GM18907 (cell line): ENCODE data around the gene ZNF280C.
"Not testable (repeated sequence)": the region's sequence is repeated elsewhere in the genome, so short reads cannot be mapped to it uniquely, and the experiment has no call there.

Experiments
- ATAC-seq: cut with Tn5 transposase; IDR thresholded peaks from one replicate; pipeline ENCODE4 v1.9.1; 2021; ENCODE audit warnings: mild to moderate bottlenecking, moderate library complexity; ENCODE audit not compliant: unreplicated experiment

ZNF280C gene, protein sequence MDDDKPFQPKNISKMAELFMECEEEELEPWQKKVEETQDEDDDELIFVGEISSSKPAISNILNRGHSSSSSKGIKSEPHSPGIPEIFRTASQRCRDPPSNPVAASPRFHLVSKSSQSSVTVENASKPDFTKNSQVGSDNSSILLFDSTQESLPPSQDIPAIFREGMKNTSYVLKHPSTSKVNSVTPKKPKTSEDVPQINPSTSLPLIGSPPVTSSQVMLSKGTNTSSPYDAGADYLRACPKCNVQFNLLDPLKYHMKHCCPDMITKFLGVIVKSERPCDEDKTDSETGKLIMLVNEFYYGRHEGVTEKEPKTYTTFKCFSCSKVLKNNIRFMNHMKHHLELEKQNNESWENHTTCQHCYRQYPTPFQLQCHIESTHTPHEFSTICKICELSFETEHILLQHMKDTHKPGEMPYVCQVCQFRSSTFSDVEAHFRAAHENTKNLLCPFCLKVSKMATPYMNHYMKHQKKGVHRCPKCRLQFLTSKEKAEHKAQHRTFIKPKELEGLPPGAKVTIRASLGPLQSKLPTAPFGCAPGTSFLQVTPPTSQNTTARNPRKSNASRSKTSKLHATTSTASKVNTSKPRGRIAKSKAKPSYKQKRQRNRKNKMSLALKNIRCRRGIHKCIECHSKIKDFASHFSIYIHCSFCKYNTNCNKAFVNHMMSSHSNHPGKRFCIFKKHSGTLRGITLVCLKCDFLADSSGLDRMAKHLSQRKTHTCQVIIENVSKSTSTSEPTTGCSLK

DNA sequence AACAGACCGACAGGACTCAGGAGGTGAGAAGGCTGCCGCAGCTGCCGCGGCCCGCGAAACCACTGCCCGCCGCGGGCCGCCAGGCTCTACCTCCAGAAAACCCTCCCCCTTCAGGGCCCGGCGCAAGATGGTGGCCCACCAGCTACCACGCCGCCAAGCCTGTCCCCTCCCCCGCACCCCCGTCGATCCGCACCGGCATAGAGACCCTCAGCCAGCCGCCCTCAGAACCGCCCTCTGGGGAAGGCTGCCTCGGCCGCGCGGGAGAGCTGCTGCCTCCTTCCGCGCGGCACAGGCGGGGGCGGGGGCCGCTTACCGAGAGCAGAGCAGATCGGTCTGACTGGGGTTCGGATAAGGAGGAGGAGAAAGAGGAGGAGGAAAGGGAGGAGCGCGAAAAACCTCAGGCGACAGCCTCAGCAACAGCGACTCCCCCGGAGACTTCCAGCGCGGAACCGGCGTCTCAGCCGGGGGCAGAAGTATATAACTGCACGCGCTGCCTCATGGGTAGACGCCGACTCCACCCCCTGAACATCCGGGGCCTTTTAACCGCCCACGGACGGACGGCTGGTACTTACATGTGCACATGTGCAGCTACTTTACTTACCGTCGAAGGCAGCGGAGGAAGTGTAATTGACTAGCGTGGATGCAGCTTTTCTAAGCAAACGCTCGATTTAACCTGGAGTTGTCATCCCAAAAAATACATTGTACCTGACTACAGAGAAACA is at the start of gene ZNF280C:
Gene ZNF280C (minus strand): TSS at position 451 of the 722 bp plus-strand sequence. CDS start 8,450 bp downstream, outside the sequence.
- peak; percentile 96 for ATAC-seq

DNA sequence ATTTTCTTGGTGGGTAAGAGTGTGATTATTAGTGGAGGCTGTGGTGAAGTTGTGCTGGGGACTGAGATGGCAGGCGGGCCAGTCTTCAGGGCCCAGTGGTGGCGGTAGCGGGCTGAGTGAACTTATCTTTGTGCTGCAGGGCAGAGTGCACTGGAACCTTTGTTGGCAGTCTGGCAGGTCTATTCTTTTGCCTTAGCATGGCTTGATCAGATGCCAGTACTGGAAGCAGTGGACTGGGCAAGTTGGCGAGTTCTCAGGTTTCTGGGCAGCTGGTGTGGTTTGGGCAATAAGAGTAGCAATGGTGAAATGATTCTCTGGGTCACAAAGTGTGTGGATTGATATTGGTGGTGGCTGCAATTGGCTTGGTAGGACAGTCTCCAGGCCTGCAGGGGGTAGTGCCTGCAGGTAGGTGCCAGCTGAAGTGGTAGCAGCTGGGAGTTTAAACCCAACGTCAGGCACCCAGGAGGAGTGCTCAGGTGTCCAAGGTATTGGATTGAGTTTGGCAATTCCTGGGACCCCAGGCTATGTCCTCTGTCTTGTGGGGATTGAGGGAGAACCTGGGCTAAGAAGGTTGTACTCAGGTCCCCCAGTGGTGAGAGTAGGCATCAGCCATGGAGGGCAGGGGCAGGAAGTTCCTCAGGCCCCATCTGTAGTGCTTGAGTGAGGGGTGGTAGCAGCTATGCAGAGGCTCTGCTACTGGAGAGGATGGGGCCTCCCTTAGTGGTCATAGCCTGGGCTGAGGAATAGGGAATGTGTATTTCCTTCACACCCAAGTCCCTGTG is 36.1 kb upstream of the ZNF280C start:
- no peak for ATAC-seq

DNA sequence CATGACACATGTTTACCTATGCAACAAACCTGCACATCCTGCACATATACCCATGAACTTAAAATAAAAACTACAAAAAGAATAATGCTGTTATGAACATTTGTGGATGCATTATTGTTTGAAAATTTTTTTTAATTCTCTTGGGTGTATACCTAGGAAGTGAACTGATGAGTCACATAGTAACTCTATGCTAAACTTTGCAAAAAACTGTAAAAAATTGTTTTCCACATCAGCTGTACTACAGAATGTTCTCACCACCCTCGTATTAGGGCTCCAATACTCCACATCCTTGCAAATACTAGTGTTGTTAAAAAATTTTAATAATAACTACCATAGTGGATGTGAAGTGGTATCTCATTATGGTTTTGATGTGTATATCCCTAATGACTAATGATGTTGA is 33.3 kb upstream of the ZNF280C start:
- ATAC-seq = no peak

DNA sequence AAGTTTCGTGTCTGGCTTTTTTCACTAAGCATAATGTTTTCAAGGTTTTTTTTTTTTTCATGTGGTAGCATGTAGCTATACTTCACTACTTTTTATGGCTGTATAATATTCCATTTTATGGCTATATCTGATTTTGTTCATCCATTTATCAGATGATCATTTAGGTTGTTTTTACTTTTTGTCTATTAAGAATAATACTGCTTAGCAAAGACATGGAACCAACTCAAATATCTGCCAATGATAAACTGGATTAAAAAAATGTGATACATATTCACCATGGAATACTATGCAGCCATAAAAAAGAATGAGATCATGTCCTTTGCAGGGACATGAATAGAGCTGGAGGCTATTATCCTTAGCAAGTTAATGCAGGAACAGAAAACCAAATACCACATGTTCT is 32.7 kb upstream of the ZNF280C start:
- no peak for ATAC-seq

DNA sequence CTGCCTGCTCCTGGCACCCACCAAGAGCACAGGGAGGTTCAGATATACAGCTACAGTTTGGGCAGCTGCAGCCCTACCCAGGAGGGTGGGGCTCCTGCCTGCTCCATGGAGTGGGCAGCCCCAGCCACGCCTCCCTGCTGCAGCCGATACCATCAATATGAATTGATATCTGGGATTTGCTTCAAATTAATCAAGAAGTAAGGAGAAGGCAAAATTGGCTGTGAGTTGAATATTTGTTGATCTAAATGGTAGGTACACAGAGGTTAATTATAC is 31.2 kb upstream of the ZNF280C start:
- ATAC-seq = no peak

DNA sequence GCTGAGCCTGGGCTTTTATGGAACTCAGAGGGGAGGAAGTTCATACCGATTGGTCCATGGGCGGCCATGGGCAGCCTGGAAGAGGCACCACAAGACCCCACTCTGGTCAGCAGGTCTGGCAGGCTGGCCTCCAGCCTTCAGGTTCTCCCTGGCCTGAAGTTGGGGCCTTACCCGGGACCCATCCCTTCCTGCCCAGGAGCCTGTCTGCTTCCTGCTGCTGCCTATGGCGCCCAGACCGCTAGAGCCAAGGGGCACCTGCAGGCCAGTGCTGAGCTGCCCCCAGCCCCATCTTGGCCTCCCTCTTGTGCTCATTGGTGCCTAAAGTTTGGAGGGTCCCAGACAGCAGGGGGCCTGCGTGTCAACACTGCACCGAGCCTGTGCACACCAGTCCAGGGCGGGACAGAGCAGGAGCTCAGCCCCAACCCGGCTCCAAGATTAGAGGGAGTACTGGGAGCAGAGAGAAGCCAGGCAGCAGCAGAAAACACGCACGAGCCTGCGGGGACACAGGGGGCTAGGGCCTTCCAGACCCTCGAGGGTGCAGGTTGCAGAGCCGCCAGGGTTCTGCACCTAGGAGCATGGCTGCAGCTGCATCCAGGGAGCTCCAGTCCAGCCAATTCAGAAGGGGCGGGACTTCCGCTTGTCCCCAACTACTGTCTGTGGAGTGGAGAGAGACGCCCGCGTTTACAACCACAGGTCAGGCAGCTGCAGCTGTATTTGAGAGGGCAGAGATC is 30.7 kb upstream of the ZNF280C start:
- ATAC-seq = no peak

DNA sequence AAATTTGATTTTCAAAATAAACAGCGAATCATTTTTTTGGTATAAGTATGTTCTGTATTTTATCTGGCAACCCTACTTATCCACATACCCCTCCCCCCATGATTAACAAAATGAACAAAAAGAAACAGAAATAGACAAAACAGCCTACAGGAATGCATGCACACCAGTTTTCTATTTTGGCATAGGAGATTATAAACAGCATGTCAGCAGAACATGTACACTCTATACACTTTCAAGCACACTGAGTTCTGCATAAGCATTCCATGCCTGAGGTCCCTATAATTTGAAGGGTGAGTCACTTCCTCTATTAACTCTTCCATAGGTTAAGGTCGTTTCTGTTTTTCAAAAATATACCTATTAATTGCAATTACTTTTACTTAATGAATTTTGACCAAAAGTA is 28.0 kb upstream of the ZNF280C start:
- ATAC-seq = no peak

DNA sequence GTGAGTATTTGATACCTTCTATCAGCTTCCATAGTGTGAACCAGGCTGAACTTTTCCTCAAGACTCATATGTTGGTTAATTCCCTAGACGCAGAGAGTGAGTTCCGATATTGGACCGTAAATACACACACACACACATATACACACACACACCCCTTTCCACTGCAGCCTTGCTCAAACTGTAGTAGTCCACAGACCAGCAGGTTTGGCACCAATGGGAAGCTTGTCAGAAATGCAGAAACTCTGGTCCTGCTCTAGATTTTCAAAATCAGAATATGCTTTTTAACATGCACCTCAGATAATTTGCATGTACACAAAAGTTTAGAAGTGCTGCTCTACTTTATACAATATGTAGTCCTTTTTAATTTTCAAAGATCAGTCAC is 27.6 kb upstream of the ZNF280C start:
- ATAC-seq = no peak

DNA sequence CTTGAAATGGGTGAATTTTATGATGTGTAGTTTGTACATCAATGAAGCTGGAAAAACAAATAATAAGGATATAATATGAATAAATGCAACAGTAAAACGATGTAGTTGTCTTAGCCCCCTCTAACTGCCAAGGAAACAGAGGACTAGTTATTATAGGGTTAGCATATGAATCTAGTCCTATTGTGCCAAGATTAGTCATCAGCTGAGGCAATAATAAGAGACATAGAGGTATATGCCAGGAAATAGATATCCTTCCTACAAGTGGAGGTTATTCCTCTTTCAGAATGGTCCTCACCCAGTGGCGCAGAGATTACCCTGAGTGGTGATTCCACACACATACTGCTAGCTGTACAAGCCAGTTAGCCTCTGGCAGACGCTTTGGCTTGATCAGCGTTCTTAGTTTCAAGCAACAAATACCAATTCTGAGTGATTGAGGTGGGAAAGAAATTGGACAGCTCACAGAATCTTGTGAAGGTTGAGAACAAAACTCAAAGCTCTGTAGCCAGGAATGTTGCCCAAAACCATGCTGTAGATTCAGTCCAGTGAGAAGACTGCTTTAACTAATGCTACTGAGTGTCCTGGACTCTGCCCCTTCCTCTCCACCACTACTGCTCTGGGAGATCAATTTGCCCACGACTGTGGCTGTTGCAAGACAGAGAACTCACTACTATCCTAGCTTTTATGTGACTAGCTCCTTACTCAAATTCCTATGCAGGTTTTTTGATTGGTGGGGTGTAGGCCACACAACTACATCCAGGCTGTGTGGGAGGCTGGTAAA is 27.0 kb upstream of the ZNF280C start:
- no peak for ATAC-seq

DNA sequence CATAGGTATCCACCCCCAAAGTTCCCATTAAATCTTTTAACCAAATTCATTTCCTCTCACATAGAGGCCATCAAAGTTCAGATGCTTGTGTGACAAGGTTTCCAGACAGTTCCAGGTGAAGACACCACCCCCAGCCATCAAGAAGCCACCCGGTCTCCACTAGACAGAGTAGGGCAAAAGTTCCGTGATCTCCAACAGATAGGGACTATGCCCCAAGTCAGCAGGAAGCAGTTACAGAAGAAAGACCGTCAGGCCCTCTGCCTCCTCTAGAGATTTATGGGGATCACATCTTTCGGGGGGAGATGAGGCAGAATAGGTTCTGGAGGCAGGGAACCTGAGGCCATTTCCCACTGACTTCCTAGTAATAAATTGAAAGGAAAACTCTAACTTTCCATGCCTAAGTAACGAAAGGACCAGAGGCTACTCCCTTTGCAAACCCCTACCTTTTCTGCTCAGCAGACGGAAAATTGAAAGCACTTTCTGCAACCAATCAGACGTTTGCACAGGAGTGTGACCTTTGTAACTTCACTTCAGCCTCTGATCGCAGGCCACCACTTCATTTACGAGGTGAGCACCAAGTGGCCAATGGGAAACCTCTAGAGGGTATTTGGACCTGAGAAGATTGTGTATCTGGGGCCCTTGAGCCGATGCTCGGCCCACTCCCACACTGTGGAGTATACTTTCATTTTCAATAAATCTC is 18.5 kb upstream of the ZNF280C start:
- no peak for ATAC-seq

DNA sequence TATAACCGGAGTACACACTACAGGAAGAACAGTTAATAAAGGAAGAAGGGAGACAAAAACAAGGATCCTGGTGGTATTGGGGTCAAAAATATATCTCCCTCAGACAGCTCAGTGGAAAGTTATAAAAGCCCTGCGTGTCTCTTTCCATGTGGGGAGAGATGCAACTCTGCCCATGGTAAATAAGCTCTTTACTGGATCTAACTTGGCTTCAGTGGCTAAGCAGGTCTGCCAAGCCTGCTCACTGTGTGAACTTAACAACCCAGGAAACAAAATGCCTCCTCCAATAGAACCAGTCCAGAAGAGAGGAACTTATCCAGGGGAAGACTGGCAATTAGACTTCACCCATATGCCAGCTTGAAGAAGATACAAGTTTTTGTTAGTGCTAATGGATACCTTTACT is 17.0 kb upstream of the ZNF280C start:
- ATAC-seq = no peak

DNA sequence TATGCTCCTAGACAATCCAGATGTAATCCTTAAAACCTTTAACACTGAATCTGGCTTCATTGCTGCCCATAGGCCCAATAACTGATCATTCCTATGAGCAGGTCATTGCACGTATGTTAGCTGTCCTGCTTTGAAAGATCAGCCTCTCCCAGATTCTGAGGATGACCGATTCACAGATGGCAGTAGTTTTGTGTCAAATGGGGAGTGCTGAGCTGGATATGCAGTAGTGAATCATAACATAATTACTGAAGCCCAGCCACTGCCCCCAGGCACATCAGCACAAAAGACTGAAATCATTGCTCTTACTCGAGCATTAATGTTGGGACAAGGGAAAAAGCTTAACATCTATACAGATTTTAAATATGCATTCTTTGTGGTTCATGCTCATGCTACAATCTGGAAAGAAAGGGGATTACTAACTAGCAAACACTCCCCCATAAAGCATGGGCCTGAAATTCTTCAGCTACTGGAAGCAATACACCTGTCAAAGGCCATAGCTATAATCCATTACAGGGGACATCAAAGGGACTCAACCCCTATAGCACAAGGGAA is 16.4 kb upstream of the ZNF280C start:
- ATAC-seq = no peak

DNA sequence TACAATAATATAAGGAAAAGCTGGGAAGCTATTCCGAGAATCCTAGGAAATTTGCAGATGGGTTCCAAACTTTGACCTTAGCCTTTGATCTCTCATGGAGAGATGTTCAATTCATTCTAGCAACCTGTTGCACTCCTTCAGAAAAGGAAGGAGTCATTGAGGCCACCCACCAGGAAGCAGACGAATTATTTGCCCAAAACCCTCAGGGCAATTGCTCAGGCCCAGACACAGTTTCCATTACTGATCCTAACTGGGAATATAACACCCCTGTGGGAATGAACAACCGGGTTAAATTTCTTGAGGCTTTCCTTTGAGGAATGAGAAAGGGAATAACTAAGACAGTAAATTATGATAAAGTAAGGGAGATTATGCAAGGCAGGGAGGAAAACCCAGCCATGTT is 13.5 kb upstream of the ZNF280C start:
- ATAC-seq = no peak

DNA sequence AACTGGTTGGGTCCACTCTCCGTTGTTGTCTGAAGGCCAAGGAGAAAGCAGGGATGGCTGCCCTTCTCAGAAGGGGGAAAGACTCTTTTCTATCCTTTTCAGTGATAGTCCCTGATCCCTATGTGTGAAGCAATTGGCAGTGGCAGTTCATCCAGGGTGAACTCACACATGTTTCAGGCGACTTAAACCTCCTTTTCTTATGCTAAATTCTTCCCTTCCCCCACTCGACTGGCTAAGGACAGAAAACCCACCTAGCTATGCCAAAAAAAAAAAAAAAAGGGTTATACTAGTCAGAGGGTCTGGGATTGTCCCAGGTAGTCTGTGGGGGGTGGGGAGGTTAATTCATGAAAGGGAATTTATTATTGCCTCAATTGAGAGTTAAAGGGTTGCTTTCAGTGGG is 12.2 kb upstream of the ZNF280C start:
- no peak for ATAC-seq

DNA sequence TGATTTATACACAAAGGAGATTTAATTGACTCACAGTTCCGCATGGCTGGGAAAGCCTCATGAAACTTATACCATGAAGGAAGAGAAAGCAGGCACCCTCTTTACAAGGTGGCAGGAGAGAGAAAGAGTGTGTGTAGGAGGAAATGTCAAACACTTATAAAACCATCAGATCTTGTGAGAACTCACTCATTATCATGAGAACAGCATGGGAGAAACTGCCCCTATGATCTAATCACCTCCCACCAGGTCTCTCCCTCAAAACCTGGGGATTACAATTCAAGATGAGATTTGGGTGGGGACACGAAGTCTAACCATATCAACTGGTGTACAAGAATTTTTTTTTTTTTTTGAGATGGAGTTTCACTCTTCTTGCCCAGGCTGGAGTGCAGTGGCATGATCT is 3.6 kb upstream of the ZNF280C start:
- not testable (repeated sequence) for ATAC-seq

DNA sequence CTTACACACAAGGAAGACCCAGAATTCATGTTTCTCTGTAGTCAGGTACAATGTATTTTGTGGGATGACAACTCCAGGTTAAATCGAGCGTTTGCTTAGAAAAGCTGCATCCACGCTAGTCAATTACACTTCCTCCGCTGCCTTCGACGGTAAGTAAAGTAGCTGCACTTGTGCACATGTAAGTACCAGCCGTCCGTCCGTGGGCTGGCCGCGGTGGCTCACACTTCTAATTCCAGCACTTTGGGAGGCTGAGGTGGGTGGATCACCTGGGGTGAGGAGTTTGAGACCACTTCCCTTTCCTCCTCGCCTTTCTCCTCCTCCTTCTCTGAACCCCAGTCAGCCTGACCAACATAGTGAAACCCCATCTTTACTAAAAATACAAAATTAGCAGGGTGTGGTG is 692 bp upstream of the ZNF280C start:
- ATAC-seq = not testable (repeated sequence)

DNA sequence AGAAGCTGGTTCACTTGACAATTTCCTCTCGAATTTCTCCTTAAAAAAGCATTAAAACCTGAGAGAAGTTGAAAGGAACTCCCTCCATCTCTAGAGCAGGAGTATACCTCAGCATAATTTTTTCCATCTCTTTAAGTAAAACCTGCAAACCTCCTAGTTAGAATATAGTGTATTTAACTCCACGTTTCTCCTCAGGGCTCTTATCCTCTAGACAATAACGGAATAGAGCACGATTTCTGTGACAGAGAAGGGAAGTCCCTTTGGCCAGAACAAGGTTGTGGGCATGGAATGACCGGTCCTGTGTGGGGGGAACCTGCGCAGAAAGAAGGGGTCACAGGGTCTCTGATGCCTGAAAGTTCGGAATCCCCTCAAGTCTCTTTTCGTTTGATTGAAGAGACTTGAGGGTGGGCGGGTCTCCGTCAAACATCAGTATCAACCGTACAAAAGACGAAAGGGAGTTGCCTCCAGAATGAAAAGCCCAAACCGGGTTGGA is 697 bp downstream of the ZNF280C start:
- ATAC-seq = peak; percentile 6

DNA sequence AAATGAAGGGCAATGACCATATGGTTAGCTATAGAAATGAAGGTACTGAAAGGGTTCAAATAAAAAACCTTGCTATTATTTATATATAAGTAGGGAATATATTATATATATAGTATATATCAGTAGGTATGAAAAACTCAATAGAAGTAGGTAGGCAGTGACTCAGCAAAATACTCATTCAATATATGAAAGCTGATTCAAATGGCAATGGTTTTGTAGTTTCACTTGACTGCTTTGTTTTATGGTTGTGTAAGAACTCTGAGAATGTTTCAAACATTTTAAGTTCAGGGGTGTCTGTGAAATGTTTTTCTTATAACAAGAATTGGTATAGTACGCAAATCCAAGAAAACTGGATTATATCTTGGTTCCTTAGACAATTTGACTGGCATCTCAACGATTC is 4.1 kb downstream of the ZNF280C start:
- ATAC-seq = no peak

DNA sequence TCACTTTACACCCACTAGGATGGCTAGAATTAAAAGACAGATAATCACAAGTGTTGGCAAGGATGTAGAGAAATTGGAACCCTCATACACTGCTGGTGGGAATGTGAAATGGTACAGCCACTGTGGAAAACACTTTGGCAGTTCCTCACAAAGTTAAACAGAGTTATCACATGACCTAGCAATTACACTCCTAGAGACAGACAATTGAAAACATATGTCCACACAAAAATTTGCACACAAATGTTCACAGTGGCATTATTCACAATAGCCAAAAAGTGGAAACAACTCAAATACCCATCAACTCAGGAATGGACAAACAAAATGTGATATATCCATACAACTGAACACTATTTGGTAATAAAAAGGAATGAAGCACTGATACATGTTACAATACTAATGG is 5.7 kb downstream of the ZNF280C start:
- ATAC-seq = no peak
